IPS-NIHi11 (cell line): ENCODE data around the gene MT3.
A peak's percentile ranks its signal among the peaks of the same experiment; 100 is the strongest.

ENCODE experiments used
- DNase-seq: peaks from one replicate; pipeline ENCODE4 v3.0.0; 2012; ENCODE audit warnings: mixed read lengths, low spot score

The MT3 gene

DNA sequence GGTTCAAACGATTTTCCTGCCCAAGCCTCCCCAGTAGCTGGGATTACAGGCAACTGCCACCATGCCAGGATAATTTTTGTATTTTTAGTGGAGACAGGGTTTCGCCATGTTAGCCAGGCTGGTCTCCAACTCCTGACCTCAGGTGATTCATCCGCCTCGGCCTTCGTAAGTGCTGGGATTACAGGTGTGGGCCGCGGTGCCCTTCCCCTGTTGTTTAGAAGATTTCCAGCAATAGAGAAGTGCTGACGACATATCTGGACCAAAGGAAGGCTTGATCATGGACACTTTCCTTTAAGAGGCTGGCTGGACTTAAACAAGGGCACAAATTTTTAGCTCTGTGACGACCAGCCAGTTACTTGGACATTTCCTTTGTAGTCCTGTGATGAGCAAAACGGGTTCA is 41.9 kb downstream of the MT3 start:
- DNase-seq, result no peak

DNA sequence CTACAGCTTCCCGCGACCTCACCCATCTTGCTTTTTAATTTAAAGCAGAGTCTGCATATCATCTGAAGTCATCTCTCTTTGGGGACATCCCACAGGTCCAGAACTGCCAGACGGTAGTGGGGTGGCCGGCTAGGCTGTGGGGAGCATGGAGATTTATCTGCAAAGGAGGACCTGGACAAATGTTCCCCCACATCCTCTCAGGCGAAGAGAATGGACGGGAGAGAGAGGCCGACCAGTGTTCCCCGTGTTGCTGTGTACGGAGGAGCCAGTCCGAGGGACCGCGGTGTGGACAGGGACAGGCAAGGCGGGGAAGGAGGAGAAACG is 42.5 kb downstream of the MT3 start:
- DNase-seq, result no peak

DNA sequence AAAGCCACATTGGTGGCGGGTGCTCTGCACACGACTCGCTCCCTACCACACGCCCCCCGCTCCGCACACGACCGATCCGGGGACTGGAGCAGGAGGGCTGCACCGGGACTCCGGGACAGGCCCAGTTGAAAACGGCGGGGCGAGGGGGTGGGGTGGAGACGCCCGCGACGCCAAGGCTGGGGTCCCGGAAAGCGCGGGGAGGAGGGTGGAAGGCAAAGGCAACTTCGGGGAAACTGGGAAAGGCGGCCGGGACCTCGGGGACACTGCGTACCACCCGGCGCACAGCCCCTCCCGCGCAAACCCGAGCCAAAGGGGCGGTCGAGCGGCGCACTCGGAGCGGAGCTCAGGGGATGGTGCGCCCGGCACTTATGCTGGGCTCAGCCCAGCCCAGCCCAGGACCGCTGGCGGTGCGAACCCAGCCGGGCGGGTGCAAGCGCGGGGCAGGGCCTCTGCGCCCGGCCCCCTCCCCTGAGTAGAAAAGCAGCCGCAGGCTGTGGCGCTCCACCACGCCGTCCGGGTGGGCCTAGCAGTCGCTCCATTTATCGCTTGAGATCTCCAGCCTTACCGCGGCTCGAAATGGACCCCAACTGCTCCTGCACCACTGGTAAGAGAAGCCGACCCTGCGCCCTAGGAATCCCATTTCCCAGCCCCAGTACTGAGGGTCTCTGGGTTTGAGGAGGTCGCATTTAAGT is 43.0 kb downstream of the MT3 start, which contains the start of gene MT1M:
Gene MT1M (plus strand): TSS at position 504 of the 692 bp plus-strand sequence. CDS start 73 bp downstream, at position 577.
- DNase-seq, result peak; percentile 48

DNA sequence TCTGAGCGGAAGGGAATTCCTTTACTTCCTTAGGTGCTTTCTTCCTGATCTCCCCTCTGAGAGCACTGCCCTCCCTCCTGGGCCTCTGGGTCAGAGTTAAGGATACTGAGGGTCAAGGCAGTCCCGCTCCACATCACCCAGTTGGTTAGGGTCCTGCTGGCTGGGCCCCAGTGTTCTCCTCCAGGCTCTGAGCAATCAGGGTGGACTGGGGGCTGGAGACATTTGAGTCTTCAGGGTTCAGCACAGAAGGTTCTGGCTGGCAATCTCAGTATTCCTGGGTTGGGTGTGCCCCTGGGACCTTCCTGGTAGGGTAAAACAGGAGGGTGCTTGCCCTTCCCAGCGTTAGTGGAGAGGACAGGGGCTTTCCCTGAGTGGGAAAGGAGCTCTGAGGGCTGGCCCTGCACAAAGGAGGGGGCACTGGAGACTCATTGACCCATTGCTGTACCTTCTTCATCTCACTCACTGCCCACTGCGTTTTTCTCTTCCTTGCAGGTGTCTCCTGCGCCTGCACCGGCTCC is 43.6 kb downstream of the MT3 start:
- DNase-seq, result no peak

DNA sequence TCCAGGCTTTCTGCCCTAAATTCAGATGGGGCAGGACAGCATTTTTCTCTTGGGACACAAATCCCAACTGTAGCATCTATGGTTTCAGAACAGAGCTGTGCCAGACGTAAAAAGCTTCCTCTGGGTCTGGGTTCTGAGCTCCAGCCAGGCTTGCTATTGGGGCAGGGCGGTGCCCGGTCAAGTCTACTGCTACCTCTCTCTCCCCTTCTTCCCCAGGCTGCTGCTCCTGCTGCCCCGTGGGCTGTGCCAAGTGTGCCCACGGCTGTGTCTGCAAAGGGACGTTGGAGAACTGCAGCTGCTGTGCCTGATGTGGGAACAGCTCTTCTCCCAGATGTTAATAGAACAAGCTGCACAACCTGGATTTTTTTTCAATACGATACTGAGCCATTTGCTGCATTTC is 44.2 kb downstream of the MT3 start:
- no peak for DNase-seq

DNA sequence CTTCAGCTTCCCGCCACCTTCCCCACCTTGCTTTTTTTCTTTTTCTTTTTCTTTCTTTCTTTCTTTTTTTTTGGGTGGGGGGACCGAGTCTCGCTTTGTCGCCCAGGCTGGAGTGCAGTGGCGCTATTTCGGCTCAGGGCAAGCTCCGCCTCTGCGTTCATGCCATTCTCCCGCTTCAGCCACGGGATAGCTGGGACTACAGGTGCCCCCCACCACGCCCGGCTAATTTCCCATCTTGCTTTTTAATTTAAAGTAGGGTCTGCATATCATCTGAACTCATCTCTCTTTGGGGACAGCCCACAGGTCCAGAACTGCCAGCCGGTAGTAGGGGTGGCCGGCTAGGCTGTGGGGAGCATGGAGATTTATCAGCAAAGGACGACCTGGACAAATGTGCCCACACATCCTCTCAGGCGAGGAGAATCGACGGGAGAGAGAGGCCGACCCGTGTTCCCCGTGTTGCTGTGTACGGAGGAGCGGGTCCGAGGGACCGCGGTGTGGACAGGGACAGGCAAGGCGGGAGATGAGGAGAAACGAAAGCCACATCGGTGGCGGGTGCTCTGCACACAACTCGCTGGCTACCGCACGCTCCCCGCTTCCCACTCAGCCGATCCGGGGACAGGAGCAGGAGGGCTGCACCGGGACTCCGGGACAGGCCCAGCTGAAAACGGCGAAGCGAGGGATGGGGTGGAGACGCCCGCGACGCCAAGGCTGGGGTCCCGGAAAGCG is 45.5 kb downstream of the MT3 start:
- no peak for DNase-seq

DNA sequence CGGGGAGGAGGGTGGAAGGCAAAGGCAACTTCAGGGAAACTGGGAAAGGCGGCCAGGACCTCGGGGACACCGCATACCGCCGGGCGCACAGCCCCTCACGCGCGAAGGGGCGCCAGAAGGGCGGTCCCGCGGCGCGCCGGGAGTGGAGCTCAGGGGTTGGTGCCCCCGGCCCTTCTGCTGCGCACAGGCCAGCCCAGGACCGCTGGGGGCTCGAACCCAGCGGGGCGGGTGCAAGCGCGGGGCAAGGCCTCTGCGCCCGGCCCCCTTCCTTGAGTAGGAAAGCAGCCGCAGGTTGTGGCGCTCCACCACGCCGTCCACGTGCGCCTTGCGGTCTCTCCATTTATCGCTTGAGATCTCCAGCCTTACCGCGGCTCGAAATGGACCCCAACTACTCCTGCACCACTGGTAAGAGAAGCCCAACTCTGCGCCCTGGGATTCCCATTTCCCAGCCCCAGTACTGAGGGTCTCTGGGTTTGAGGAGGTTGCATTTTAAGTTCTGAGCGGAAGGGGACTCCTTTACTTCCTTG is 46.2 kb downstream of the MT3 start:
- DNase-seq, result no peak

DNA sequence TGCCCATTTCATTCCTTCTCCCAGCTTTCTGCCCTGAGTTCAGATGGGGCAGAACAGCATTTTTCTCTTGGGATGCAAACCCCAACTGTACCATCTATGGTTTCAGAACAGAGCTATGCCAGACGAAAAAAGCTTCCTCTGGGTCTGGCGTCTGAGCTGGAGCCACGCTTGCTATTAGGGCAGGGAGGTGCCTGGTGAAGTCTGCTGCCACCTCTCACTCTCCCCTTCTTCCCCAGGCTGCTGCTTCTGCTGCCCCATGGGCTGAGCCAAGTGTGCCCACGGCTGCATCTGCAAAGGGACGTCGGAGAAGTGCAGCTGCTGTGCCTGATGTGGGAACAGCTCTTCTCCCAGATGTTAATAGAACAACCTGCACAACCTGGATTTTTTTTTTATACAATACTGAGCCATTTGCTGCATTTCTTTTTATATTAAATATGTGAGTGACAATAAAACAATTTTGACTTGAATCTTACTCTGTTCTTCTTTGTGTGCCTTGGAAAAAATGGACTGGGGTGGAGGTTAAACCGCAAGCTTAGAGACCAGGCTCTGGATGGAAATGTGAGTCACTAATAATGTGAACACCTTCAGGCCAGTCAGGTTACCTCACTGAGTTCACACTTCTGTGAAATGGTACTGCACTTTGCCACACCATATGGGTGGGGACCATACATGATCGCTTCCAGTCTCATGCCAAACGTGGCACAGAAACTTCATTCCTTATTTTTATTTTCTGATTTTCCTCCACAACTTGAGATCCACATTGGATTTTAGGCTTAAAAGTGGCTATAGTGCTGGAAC is 47.5 kb downstream of the MT3 start:
- DNase-seq, result no peak

DNA sequence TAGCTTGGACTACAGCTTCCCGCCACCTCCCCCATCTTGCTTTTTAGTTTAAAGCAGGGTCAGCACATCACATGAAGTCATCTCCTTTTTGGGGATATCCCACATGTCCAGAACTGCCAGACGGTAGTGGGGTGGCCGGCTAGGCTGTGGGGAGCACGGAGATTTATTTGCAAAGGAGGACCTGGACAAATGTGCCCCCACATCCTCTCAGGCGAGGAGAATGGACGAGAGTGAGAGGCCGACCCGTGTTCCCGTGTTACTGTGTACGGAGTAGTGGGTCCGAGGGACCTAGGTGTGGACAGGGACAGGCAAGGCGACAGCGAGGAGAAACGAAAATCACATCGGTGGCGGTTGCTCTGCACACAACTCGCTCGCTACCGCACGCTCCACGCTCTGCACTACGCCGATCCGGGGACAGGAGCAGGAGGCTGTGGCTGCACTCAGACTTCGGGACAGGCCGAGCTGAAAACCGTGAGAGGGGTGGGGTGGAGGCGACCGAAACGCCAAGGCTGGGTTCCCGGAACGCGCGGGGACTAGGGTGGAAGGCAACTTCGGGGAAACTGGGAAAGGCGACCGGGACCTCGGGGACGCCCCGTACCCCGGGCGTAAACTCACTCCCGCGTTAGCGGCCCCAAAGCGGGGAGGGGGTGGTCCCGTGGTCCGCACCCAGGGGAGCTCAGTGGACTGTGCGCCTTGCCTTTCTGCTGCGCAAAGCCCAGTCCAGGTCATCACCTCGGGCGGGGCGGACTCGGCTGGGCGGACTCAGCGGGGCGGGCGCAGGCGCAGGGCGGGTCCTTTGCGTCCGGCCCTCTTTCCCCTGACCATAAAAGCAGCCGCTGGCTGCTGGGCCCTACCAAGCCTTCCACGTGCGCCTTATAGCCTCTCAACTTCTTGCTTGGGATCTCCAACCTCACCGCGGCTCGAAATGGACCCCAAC is 48.8 kb downstream of the MT3 start, which contains the start of gene MT1A:
Gene MT1A (plus strand): TSS at position 853 of the 937 bp plus-strand sequence. CDS start 73 bp downstream, at position 926.
- peak; percentile 77 for DNase-seq

DNA sequence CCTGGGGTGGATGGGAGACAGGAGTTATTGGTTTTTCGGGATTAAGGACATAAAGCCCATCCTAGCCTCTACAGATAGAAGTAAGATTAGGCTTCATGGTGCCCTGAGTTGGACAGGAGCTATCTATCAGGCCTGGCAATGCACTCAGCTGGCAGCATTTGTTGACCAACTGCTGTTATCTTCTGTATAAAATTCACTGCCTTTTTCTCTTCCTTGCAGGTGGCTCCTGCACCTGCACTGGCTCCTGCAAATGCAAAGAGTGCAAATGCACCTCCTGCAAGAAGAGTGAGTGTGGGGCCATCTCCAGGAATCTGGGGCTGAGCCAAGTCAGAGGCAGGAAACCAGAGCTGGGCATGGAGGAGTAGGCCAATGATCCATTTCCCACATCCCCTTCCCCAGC is 49.7 kb downstream of the MT3 start:
- DNase-seq, result no peak

DNA sequence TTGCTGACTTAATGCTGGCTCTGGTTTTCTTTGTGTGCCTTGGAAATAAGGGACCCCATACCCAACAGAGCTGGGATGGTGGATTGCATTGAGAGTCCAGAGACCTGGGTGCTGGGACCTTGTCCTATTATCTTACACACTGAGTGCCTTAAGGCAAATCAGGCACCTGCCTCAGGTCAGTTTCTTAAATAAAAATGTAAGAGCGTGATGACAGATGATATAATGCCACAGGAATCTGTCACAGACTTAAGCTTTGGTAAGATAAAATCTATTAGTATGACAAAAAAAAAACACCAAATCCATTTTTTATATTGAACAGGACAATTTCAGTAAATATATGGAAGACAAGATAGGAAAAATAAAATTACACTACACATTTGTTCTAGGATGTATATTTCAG is 50.7 kb downstream of the MT3 start:
- no peak for DNase-seq
